HG03520 (cell line): Measurements from ENCODE around the gene SULT1A2.
"Not testable (repeated sequence)": the region's sequence is repeated elsewhere in the genome, so short reads cannot be mapped to it uniquely, and the experiment has no call there.

Experiments
- ATAC-seq: cut with Tn5 transposase; IDR thresholded peaks from one replicate; pipeline ENCODE4 v1.9.1; 2021; ENCODE audit warnings: mild to moderate bottlenecking, moderate library complexity; ENCODE audit not compliant: unreplicated experiment

The SULT1A2 gene

DNA sequence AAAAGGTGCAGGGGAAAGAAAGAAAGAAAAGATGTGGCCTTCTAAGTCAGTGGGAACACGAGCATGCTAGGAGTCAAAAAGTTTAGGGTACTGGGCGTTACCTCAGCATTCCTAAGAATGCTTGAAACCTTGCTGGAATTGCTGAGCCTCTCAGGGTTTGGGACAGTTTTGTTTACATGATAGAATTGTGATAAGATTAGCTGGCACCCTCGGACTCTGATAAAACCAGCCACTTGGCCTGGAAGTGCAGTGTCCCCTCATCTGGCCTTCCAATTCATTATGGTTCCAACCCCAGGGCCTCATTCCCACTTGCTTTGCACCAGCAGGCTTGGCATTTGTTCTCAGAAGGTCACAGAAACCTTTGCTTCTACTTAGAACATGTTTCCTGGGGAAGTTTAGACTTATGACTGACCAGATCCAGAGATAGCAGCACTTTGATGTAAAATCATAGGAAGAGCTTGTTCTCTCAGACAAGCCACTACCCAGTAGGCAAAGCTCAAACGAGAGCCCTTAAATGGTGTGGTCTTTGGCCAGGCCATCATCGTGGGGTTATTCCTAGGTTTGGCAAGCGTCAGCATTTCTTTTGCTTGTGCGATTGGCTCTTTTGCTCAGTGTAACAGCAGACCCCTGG, 35.2 kb downstream of the SULT1A2 start:
- ATAC-seq, result no peak

DNA sequence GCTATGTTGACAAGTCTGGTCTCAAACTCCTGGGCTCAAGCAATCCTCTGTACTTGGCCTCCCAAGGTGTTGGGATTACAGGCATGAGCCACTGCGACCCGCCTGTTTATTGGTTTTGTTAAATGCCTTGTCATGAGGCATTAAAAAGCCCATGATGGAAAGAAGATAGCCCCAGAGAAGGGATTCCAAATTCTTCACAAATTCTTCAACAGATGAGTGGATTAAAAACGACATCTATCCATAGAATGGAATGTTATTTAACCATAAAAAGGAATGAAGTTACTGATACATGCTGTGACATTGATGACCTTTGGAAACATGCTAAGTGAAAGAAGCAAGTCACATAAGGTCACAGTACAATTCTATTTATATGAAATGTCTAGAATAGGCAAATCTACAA, 38.4 kb downstream of the SULT1A2 start:
- ATAC-seq, result no peak

DNA sequence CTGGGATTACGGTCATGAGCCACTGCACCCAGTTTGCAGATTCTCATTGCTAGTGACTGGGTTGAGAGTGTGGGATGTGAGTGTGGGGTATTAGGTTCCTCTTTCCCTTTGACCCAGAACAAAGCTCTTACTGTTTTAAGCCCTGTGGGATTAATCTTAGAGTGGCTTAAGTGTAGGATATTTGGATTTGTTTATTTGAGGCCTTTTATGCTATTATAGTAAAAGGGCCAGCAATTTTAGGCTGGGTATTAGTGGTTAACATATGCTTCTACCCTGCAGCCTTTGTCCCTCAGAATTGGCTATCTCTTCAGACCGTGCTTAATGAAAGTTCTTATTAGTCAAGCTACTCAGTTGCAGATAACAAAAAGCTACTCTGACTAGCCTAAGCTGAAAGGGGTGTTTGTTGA, 39.9 kb downstream of the SULT1A2 start:
- no peak for ATAC-seq

GRCh38 chr16:28555561-28555960, 41.3 kb downstream of the SULT1A2 start:
- no peak for ATAC-seq

GRCh38 chr16:28554634-28555423, 42.0 kb downstream of the SULT1A2 start:
- no peak for ATAC-seq

DNA sequence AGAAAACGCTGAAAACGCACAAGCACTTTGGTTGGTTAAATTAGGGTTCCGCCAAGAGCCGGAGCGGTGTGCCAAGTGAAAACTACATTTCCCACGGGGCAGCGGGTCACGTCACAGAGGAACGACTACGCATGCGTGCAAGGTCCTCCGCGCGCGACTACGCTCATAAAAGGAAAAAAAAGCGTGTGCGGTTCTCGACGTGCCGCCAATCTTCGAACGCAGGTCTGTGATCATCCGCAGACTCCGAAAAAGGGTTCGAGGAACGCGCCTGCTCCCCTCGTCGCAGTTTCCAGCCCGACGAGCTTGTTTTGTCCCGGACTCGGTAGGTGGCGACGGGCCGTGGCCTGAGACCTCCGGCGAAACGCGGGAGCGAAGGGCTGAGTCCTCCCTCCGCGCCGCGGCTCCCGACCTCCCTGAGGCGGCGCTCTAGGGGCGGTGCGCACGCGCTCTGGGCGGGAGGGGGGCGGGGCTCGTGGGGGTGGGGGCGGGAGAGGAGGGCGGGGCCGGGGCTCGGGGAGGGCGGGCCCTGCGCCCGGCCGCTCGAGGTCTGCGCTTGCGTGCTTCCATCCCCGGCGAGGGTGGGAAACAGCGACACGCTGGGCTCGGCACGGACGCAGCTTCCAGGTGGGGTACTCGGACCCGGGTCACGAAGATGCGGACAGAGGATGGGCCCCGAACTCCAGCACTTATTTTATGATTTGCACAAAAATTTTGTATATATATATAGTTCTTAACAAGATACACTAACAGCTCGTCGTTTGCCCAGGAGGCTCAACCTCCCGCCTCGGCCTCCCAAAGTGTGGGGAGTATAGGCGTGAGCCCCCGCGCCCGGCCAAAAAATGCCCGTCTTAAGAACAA, 42.8 kb downstream of the SULT1A2 start, which contains the start of gene SGF29:
TSS of gene SGF29 (plus strand) at position 145 of the 858 bp plus-strand sequence. CDS start 27,150 bp downstream, outside the sequence.
- peak; percentile 70 for ATAC-seq

DNA sequence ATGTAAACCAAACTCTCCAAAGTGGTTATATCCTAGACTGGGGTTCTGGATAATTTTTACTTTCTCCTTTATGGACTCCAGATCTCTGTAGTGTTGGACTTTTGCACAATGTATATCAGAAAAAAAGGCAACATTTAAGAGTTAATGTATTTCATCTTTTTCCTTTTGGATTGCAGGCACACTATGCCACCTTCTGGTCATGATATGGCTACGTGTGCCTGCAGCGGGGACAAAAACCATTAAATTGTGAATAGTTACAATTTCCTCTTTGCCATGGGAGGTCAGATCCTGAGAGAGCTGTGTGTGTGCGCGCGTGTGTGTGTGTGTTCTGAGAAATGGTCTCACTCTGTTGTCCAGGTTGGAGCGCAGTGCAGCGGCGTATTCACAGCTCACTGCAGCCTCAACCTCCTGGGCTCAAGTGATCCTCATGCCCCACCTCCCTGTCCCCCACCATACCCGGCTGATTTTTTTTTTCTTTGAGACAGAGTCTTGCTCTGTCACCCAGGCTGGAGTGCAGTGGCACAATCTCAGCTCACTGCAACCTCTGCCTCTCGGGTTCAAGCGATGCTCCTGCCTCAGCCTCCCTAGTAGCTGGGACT, 47.5 kb downstream of the SULT1A2 start:
- no peak for ATAC-seq

GRCh38 chr16:28548306-28548802, 48.5 kb downstream of the SULT1A2 start:
- no peak for ATAC-seq

DNA sequence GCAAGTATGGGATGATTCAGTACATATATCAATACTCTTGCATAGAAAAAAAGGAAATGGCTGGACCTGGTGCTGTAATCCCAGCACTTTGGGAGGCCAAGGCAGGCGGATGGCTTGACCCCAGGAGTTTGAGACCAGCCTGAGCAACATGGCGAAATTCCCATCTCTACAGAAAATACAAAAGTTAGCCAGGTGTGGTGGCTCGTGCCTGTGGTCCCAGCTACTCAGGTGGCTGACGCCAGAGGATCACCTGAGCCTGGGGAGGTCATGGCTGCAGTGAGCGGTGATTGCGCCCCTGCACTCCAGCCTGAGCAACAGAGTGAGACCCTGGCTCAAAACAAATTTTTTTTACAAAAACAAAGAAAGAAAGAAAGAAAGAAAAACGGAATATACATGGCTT, 50.2 kb downstream of the SULT1A2 start:
- ATAC-seq, result no peak

- ATAC-seq, result not testable (repeated sequence)
These were observed 50.9 kb downstream of the SULT1A2 start for GRCh38 chr16:28545964-28546363.

GRCh38 chr16:28544998-28545397, 51.9 kb downstream of the SULT1A2 start:
- ATAC-seq, result no peak

GRCh38 chr16:28543072-28543471, 53.8 kb downstream of the SULT1A2 start:
- no peak for ATAC-seq

DNA sequence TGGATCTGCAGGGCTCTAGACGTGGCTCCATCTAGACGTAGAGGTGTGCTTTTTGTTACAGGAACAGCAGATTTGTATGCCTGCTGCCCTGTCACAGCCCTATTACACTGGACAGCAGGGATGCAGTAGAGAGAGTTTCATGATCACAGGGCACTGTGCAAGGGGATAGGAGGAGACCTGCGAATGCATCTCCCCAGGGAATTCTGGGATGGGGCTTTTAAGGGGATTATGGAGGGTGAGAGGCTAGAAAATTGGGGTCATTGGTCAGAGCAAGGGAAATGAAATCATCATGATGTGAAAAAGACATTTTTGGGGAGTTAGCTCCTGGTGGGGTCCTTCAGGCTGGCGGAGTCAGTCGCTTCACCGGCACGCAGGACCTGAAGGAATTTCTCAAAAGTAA, 54.2 kb downstream of the SULT1A2 start:
- no peak for ATAC-seq
